ENCODE results near the gene TMCC2.
"Not testable (repeated sequence)": the region's sequence is repeated elsewhere in the genome, so short reads cannot be mapped to it uniquely, and the experiment has no call there.

Gene TMCC2

GRCh38 chr1:205214756-205215155 is 13.0 kb upstream of the TMCC2 start:
- DNase-seq, result no peak

- no peak for DNase-seq
Observed at GRCh38 chr1:205216588-205216987, 11.2 kb upstream of the TMCC2 start.

- DNase-seq, result no peak
Observed at GRCh38 chr1:205217418-205217817, 10.3 kb upstream of the TMCC2 start.

GRCh38 chr1:205220421-205220820 is 7.3 kb upstream of the TMCC2 start:
- DNase-seq, result no peak

- DNase-seq, result no peak
Observed at GRCh38 chr1:205224736-205225135, 3.0 kb upstream of the TMCC2 start.

GRCh38 chr1:205225901-205226765 is 1.6 kb upstream of the TMCC2 start:
- no peak for DNase-seq

GRCh38 chr1:205226868-205227583 is 720 bp upstream of the TMCC2 start:
- no peak for DNase-seq

GRCh38 chr1:205228093-205228521 is 361 bp downstream of the TMCC2 start:
- no peak for DNase-seq

- peak; percentile 50 for DNase-seq
Observed at GRCh38 chr1:205229399-205229871, 1.7 kb downstream of the TMCC2 start.

- no peak for DNase-seq
Observed at GRCh38 chr1:205229916-205230700, 2.4 kb downstream of the TMCC2 start.

- DNase-seq, result no peak
Observed at GRCh38 chr1:205230982-205231381, 3.2 kb downstream of the TMCC2 start.

GRCh38 chr1:205232127-205232820 is 4.5 kb downstream of the TMCC2 start:
- DNase-seq, result no peak

GRCh38 chr1:205232945-205233397 is 5.2 kb downstream of the TMCC2 start:
- no peak for DNase-seq

GRCh38 chr1:205233986-205234385 is 6.2 kb downstream of the TMCC2 start:
- not testable (repeated sequence) for DNase-seq

GRCh38 chr1:205235951-205236350 is 8.2 kb downstream of the TMCC2 start:
- DNase-seq, result no peak

- DNase-seq, result no peak
Observed at GRCh38 chr1:205236526-205236925, 8.8 kb downstream of the TMCC2 start.

- no peak for DNase-seq
Observed at GRCh38 chr1:205236951-205237475, 9.3 kb downstream of the TMCC2 start.

- peak; percentile 50 for DNase-seq
Observed at GRCh38 chr1:205237526-205238484, 10.1 kb downstream of the TMCC2 start.

GRCh38 chr1:205239078-205239477 is 11.3 kb downstream of the TMCC2 start:
- DNase-seq, result no peak

GRCh38 chr1:205240118-205240517 is 12.4 kb downstream of the TMCC2 start:
- no peak for DNase-seq

GRCh38 chr1:205240569-205240968 is 12.8 kb downstream of the TMCC2 start:
- no peak for DNase-seq

All from stimulated activated CD4-positive, alpha-beta T cell treated with anti-CD3 and anti-CD28 coated beads, Interleukin-12 subunit alpha, Interleukin-12 subunit beta, amount 100 ng/mL, for 4 hours (primary cell).